Embryonic facial prominence (tissue), 1 donor: Measurements from ENCODE around the gene COL23A1.

Experiments
- DNase-seq: peaks from one replicate; pipeline ENCODE4 v3.0.0-alpha.2; 2016; ENCODE audit errors: extremely low spot score

COL23A1 gene

DNA sequence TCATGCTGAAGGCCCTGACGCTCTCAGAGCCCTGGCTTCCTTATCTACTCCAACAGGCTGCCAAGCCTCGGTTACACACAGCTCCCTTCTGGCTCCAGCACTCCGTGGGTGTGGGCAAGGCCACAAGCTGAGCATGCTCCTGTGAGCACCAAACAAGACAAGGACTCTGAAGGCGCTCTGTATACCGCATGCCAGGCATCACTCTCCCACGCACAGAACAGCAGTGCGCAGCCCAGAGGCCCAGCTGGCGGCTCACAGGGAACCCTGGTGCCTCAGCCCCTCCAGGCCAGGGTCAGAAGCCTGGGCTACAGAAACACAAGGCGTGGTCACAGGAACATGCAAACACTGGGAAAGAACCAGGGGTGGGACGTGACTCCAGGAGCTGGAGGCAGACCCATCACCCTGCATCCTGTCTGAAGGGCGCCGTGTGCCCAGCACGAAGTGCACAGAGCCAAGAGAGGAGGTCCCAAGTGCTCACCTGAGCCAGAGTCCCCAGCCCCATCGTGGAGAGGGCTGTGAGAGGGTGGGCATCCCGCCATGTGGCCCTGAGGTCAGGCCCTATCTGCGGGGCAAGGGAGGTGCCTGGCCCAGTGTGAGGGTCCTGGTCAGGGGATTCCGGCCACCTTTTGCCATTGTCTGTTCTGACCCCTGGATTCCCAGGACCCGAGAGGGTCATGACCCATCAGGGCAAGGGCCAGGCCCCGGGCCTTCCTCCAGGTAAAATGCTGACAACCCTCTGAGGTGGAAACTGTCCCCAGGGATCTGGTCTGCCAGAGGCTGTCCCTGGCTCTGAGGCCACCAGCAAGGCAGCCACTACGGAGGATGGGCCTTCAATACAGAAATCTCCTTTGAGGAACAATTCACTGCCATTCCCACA, 54.7 kb downstream of the COL23A1 start:
- DNase-seq: no peak

DNA sequence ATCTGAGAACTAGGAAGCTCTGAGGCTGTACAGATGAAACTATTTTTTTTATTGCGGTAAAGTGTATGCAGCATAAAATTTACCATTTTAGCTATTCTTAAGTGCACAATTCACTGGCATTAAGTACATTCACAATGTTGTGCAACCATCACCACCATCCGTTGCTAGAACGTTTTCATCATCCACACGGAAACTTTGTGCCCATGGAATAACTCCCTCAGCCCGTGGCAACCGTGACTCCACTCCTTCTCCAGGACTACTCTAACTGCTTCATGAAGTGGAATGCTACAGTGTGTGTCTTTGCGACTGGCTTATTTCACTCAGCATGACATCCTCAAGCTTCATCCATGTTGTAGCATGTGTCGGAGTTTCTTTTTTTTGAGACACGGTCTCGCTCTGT, 57.1 kb downstream of the COL23A1 start:
- no peak for DNase-seq

DNA sequence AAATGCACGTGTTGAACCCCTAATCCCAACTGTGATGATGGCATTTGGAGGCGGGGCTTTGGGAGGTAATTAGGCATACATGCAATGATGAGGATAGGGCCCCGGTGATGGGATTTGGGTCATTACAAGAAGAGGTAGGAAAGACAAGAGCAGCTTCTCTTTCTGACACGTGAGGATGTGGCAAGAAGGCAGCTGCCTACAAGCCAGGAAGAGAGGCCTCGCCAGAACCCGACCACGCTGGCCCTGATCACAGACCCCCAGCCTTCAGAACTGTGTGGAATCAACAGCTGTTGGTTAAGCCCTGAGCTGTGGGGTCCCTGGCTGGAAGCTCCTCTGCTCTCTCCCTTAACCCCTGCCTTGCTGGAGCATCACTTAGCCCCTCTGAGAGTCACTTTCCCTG, 57.5 kb downstream of the COL23A1 start:
- DNase-seq: no peak

DNA sequence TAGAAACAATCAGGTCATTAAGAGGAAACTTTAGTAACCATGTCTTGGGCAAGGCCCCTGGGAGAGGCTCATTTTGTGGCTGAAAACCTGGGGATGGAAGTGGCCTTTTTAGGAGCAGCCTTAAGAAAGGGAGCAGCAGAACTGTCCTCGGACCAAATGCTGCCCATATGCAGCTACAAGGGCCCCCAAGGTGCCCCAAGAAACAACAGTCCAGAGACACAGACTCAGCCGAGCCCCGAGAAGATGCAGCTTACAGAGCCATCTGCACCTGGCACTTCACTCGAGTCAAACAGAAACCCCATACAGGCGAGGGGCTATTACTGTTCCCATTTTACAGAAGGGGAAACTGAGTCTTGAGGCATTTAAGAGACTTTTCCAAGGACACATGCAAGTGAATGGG, 58.0 kb downstream of the COL23A1 start:
- no peak for DNase-seq

DNA sequence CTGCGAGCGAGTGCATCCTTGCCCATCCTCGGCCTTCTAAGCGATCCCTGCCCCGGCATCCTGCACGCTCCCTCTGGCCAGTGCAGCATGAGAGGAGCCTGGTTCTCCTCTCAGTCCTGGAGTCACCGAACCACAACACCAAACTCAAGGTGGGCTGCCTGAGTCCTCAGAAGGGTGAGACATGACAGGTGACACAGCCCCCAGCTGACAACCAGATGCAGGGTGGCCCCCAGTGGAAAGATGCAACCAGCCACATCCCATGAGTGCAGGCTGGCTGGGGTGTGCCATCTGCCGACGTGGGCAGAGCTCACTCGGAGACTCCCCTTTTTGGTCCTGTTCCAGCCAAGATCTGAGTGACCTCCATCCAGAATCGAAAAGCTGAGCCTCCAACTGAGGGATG, 58.4 kb downstream of the COL23A1 start:
- DNase-seq: no peak

DNA sequence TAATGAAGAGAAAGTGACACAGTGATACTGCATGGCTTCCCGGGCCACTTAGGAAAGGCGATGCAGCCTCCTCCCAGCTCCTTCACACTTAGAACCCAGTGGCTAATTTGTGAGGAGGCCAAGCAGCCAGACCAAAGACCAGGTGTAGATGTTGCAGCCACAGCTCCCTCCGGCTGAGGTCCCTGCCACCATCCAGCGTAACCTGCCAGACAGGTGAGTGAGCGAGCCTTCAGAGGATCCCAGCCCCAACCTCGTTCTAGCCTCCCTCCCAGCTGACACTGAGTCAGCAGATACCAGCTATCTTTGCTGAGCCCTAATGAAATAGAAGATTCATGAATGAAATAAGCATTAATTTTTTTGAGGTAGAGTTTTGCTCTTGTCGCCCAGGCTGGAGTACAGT, 59.7 kb downstream of the COL23A1 start:
- no peak for DNase-seq

DNA sequence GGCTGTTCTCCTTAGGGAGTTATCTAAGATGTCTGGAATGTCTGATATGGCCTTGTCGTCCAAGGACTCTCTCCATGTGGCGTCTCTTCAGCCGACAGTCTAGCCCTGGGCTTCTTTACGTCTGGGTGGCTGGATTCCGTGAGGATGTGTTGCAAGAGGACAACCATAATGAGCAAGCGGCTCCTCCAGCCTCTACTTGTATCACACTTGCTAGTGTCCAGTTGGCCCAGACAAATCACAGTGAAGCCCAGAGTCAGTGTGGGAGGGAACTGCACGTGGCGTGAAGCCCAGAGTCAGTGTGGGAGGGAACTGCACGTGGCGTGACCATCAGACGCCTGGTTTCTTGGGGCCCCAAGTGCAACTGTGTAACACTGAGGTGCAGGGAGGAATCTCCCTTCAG, 61.1 kb downstream of the COL23A1 start:
- no peak for DNase-seq

DNA sequence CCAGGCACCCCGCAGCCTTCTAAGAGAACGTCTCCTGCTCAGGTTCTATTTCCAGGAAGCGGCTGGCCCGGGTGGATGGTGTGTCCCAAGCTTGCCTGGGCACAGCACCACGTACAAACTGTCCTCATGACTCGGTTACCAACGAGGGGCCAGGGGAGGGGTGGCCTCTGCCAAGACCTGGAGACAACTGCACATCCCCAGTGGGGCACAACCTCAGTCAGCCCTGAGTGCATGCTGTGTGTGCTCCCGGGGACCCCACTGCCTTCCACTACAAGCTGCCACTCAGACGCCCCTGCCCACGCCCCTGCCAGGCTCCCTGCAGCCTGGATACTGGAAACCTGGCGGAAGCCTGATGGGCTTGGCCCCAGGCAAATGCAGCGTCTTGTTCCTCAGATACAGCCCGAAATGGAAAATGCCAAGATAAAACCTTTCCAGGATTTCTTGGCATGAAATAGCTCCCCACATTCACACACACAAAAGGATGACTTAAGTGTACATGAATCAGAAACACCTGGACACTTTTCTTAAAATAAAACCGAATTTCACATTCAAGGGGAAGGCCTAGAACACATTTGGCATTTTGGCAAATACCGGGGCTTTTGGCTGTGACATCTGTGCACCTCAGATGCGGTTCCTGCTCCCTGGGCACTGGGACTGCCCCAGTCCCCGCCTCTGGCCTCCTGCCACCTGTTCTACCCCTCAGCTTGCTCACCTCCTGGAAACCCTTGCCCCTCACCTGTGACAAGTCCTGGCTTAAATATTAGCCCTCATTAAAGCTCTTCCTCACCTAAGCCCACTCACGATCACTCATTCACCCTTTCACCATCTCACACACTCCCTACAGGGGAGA, 62.5 kb downstream of the COL23A1 start:
- DNase-seq: no peak

DNA sequence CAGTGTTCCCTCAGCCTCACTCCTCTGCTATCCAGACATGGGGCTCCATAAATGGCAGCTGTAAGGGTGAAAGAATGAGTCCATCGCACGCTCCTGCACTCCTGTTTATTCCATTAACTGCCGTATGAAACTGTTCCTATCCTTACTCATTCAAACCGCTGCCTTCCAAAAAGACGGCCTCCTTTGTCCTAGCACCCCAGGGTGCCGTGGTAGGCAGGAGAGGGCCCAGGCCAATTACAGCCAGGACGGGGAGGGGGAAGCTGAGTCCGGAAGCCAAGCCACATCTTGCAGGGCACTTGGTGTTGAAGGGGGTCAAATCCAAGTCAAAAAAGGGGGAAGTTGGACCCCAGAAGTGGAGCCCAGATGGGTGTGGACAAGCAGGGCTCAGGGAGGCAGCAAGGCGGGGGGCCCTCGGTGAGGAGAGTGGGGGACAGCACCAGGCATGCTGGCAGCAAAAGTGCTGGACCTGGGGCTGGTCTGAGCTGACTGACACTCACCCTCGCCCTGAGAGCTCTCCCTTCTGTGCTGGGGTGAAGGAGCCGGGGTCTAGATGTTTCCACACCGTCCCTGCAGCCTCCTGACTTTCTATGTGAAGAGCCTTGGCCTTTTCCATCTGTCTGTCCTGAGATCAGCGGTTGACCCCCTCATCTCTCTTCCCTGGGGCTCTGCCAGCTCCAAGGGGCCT, 63.3 kb downstream of the COL23A1 start:
- DNase-seq: no peak

DNA sequence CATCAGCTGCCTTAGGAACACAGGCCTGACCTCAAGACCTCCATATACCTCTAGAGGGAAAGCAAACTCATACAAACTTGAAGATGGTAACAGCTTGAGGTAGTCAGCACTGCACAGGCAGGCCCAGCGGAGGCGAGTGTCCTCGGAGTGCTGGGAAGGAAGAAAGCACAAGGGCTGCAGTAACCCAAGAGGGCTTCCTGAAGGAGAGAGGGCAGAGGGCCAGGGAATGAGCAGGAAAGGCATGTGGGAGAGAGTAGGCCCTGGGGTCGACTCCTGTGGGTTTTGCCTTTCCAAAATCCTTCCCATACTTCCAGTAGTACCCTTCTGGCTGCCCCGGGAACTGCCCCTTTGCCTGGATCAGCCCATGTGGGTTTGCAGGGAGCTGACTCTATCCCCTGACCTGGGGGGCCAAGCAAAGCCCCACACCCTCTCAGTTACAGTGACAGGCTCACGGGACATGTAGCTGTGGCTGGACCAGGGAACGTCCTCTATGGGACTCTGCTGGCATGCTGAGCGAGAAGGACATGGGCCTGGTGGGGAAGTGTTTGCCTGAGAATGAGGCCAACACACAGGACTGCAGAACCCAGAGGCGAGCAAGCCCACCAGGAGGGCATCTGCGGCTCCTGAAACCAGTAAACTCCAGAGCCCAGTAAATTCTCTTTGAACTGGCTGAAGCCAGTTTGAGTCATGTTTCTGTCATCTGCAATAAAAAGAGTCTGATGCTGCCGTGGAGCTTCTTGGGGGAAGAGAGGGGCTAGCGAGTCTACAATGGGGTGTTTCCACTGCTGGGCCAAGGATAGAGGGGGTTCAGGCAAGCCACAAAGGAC, 64.1 kb downstream of the COL23A1 start:
- DNase-seq: no peak

DNA sequence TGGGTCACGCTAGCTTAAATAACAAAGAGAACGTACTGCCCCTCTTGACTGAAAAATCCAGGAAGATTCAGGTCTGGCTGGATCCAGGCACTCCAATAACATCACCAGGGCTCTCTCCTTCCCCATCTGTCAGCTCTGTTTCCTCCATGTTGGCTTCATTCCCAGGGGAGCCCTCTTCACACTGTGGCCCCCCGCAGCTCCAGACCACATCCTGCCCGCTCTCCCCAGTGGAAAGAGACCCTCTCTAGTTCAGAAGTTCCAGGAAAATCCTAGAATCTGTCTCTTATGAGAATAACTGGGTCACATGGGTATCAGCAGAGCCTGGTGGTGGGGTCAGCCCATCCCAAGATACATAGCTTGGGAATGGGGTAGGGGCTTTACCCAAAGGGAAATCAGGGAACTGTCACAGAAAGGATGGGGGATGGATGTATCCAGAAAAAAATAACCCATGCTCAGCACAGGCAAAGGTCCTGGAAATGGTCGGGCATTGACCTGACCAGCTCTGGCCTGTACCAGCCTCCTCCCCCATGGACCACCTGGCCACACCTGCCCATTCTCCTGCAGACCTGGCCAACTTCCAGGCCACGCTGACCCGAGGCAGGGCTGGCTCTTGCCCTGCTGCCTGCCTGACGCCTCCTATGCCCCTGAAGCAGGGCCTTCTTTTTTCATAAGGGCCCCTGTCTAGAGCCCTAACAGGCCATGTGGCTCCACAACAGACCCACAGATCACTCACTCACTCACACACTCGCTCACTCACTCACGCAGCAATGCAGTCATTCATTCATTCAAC, 65.9 kb downstream of the COL23A1 start:
- DNase-seq: no peak

DNA sequence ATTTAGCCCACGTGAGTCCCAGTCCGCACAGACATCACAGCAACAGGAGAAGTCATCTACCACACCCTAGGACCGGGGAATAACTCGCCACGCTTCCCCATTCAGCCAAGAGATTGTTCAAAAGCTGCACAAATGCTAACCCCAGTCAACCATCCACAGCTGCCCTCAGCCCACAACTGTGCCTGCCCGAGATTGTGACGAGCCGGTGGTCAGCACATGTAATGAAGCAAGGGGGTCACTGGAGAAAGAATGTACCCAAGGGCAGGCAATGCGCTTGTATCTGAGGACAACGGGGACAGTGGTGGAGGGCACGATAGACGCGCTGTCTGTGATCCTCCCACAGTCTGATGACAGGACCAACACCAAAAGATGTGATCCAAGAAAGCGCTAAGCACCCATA, 67.8 kb downstream of the COL23A1 start:
- DNase-seq: no peak

DNA sequence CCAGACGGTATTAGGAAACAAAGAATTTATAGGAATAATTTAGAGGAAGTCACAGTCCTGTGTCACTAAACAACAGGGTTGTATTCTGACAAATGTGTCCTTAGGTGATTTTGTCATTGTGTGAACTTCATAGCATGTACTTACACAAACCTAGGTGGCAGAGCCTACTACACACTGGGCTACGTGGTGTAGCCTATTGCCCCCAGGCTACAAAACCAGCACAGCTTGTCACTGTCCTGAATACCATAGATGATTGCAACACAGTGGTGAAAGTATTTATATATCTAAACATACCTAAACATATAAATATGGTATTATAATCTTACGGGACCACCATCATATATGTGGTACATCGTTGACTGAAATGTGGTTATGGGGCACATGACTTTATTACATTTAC, 69.3 kb downstream of the COL23A1 start:
- no peak for DNase-seq

DNA sequence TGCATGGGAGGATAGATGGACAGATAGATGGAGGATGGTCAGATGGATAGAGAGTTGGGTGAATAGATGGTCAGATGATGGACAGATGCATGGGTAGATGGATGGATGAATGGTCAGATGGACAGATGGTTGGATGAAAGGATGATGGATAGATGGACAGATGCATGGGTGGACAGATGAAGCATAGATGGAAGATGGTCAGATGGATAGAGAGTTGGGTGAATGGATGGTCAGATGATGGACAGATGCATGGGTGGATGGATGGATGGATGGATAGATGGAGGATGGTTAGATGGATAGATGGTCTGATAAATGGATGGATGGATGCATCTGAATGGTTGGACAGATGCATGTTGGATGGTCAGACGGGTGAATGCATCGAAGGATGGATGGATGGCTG, 70.4 kb downstream of the COL23A1 start:
- DNase-seq: no peak

DNA sequence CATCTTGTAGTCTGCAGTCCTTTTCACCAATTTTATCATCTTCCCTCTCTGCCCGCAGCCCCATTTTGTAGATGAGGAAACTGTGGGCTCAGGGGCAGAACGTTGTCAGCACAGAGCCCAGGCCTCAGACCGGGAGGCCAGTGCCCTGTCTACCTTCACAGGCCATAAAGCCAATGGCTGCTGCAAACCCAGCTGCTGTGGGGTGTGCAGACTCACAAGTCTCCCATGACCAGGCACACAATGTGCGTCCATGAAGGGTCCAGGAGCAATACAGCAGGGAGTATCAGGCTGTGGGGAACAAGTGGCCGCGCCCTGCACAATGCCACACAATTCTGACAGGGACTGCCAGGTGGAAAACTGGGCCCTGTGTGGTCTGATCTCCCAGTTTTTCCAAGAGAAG, 71.0 kb downstream of the COL23A1 start:
- DNase-seq: no peak

DNA sequence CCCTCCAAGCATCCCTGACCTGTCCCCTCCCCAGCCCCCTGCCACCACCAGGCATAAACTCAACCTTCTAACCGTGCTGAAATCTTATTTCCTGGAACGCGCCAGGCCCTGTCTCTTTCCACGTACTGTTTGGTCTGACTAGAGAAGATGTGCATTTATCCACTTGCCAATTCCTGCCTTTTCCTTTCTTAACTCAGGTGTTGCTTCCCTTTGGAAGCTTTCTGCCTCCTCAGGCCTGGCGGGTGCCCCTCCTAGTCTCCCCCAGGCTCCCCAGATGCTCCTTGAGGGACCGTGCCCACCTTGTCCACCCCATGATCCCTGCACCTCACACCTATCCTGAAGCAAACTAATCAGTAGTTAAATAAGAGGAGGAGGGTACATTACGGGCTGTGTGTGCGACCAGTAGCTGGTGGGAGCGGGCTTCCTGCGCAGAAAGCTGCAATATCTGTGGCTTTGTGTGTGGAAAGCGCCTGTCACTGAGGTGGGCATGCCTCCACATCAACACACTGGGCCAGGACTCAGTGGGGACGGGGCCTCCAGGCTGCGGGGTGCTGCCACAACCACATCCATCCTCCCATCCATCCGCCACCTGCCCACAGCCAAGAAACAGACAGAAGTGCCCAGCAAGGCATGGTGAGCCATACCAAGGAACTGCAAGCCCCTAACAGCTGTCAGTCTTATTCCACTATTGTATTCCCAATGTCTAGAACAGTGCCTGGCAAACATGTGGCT, 73.5 kb downstream of the COL23A1 start:
- DNase-seq: no peak

DNA sequence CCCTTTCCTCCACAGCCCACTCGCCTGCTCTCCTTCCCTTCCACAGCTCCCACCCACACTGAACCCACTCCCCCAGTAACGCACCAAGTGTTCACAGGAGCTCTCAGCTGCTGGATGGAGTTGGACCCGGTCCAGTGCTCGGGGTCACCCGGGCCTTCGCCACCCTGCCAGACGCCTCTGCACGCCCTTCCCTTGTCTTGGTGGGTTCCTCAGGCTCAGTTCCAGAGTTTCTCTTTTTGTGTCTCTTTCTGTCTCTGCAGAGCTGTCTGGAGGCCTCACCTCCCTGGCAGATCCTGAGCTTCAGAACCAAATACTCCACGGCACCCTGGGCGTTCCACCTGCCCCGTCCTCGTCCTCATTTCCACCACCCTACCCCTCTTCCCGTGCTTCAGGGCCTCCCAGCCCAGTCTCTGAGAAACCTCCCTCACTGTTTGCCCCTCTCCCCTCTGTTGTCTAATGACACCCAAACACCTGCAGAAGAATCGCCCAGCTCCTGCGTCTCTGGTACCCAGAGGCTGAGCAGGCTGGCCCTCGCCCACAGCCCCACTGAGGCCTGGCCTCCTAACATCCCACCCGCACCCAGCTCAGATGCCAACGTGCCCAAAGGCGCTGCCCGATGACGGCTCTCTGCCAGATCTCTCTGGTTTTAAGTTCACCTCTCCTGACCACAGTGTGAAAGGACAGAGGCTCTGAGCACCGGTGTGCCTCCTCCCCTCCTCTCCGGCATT, 74.3 kb downstream of the COL23A1 start:
- no peak for DNase-seq

DNA sequence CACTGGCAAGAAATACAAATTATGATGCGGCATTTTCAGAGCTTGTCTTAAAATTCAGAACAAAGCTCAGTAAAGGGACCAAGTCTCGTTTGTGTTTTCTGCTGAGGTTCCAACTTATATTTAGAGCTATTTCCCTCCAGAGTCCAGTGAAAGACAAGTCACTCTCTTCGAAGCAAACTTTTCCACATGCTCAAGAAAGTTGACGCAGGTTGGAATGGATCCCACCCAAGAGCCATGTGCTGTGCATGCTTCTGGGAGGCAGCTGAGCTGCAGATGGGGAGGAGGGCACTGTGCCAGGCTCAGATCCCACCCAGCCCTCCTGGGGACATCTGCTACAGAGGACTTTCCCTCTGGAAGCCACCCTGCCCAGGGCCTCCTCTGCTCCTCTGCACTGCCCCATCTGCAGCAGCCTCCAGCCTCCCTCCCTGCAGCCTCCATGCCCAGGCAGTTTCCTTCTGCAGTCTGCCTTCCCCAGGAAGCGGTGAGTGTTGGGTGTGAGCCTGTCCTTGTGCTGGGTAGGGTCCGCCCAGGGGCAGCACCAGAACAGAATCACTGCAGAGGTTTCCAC, 75.3 kb downstream of the COL23A1 start:
- DNase-seq: no peak

DNA sequence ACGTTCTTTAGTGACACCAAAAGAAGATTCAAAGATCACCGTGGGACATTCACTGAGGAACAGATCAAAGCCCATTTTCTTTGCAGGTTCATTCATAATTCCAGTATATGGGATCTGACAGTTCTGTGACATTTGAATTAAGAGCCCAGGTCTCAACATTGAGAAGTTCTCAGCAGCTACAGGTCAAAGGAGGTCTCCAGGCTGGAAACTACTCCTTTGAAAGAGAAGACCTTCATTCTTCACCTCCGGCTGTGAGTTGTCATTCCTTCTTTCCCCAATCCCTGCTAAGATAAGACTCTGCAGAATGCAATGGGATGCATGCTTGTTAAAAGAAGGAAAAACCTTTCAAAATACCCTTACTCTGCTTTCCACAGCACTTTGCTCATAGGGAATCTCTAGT, 79.0 kb downstream of the COL23A1 start:
- no peak for DNase-seq
